Neural progenitor cell (in vitro differentiated cells): Measurements from ENCODE around the gene SCYL3. TPM values are rescaled to one million over a fixed set of nuclear protein-coding genes. Genes with fewer than 3 reads are reported as not detected.

Source experiments
- DNase-seq: peaks from one replicate; pipeline ENCODE4 v3.0.0-alpha.2; 2016; ENCODE audit warnings: low spot score
- H2AFZ ChIP-seq: fragments of 200-600 bp; sonication (generic); replicated peaks from 2 replicates; pipeline ENCODE4 v1.6.1; 2016; ENCODE audit warnings: antibody characterized with exemption
- H3F3A ChIP-seq: fragments of 200-600 bp; sonication (generic); 2 replicates; pipeline ENCODE4 v1.6.1; 2016; ENCODE audit warnings: antibody characterized with exemption, low read depth
- H3K27ac ChIP-seq: fragments of 200-600 bp; sonication (generic); 2 replicates; pipeline ENCODE4 v1.5.1; 2016; ENCODE audit warnings: mild to moderate bottlenecking
- H3K27me3 ChIP-seq: fragments of 200-600 bp; sonication (generic); 2 replicates; pipeline ENCODE4 v1.6.1; 2016; ENCODE audit warnings: mild to moderate bottlenecking, moderate library complexity
- H3K36me3 ChIP-seq: fragments of 200-600 bp; sonication (generic); 2 replicates; pipeline ENCODE4 v1.5.1; 2016
- H3K4me1 ChIP-seq: fragments of 200-600 bp; sonication (generic); 2 replicates; pipeline ENCODE4 v1.6.1; 2016; ENCODE audit warnings: mixed run types
- H3K4me2 ChIP-seq: fragments of 200-600 bp; sonication (generic); 2 replicates; pipeline ENCODE4 v1.6.1; 2016
- H3K4me3 ChIP-seq: fragments of 200-600 bp; sonication (generic); 2 replicates; pipeline ENCODE4 v1.5.1; 2016
- H3K79me2 ChIP-seq: fragments of 200-600 bp; sonication (generic); 2 replicates; pipeline ENCODE4 v1.6.1; 2016; ENCODE audit warnings: low read depth
- H3K9ac ChIP-seq: fragments of 200-600 bp; sonication (generic); 2 replicates; pipeline ENCODE4 v1.6.1; 2016
- H3K9me3 ChIP-seq: fragments of 200-600 bp; sonication (generic); 2 replicates; pipeline ENCODE4 v1.5.1; 2016; ENCODE audit warnings: low read depth
- H4K20me1 ChIP-seq: fragments of 200-600 bp; sonication (generic); 2 replicates; pipeline ENCODE4 v1.6.1; 2016; ENCODE audit warnings: low read depth
- H3K27ac Mint-ChIP-seq: 3 replicates; pipeline ENCODE4 v1.8.0; 2021; ENCODE audit warnings: mixed read lengths
- H3K27me3 Mint-ChIP-seq: 2 replicates; pipeline ENCODE4 v1.8.0; 2022; ENCODE audit warnings: low read depth, mild to moderate bottlenecking, inconsistent platforms, moderate library complexity, mixed read lengths; ENCODE audit not compliant: insufficient read depth
- H3K36me3 Mint-ChIP-seq: 3 replicates; pipeline ENCODE4 v1.8.0; 2021; ENCODE audit warnings: mixed read lengths
- H3K4me1 Mint-ChIP-seq: 3 replicates; pipeline ENCODE4 v1.8.0; 2021; ENCODE audit warnings: mixed read lengths
- H3K4me3 Mint-ChIP-seq: 3 replicates; pipeline ENCODE4 v1.8.0; 2021; ENCODE audit warnings: mild to moderate bottlenecking, moderate library complexity, mixed read lengths
- H3K9me3 Mint-ChIP-seq: 3 replicates; pipeline ENCODE4 v1.8.0; 2020; ENCODE audit warnings: mixed read lengths
- EZH2 ChIP-seq: fragments of 200-600 bp; sonication (generic); IDR thresholded peaks from 2 replicates; pipeline ENCODE4 v1.6.1; 2017; ENCODE audit warnings: antibody characterized with exemption, mild to moderate bottlenecking, moderate library complexity
- EZH2phosphoT487 ChIP-seq: fragments of 200-600 bp; sonication (generic); IDR thresholded peaks from 2 replicates; pipeline ENCODE4 v1.6.1; 2017; ENCODE audit warnings: antibody characterized with exemption
- small RNA-seq: library from RNA; depleted of rRNA; stranded (forward); fragments of <200 nt; gene quantifications from one replicate; pipeline ENCODE3, GENCODE V24; 2015
- total RNA-seq: library from RNA; depleted of rRNA; stranded (reverse); fragments of >200 nt; gene quantifications from 2 replicates; pipeline ENCODE4 v1.2.3, GENCODE V29; 2015; ENCODE audit warnings: low replicate concordance
- TF ChIP-seq, protein P1 (sequence below): fragments of 200-600 bp; sonication (generic); IDR thresholded peaks from 2 replicates; pipeline ENCODE4 v1.5.1; 2017; ENCODE audit warnings: antibody characterized with exemption, mild to moderate bottlenecking

SCYL3 gene
- total RNA-seq, 1 donor from 2014 or later = 12.8 TPM

GRCh38 chr1:169809370-169810095 lies 84.2 kb downstream of the SCYL3 start:
- H3K36me3 Mint-ChIP-seq = peaks cover 16% of the 10 kb centered on the region
- no peaks in the 10 kb centered on the region for H3K9me3 ChIP-seq
- peaks cover 9% of the 10 kb centered on the region for H3K36me3 ChIP-seq
- no peaks in the 10 kb centered on the region for H4K20me1 ChIP-seq
- no peaks in the 10 kb centered on the region for H3K27me3 ChIP-seq
- peak; percentile 48 for DNase-seq
- H3K9me3 Mint-ChIP-seq = no peaks in the 10 kb centered on the region
- no peak overlapping the region for H3K4me3 Mint-ChIP-seq
- H3K4me2 ChIP-seq = no peak overlapping the region
- H2AFZ ChIP-seq = no peak overlapping the region
- peaks cover 3% of the 10 kb centered on the region for H3K79me2 ChIP-seq
- H3K9ac ChIP-seq = no peak overlapping the region
- no peak for TF ChIP-seq EZH2
- TF ChIP-seq, protein P1, sequence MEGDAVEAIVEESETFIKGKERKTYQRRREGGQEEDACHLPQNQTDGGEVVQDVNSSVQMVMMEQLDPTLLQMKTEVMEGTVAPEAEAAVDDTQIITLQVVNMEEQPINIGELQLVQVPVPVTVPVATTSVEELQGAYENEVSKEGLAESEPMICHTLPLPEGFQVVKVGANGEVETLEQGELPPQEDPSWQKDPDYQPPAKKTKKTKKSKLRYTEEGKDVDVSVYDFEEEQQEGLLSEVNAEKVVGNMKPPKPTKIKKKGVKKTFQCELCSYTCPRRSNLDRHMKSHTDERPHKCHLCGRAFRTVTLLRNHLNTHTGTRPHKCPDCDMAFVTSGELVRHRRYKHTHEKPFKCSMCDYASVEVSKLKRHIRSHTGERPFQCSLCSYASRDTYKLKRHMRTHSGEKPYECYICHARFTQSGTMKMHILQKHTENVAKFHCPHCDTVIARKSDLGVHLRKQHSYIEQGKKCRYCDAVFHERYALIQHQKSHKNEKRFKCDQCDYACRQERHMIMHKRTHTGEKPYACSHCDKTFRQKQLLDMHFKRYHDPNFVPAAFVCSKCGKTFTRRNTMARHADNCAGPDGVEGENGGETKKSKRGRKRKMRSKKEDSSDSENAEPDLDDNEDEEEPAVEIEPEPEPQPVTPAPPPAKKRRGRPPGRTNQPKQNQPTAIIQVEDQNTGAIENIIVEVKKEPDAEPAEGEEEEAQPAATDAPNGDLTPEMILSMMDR = peak; percentile 70
- TF ChIP-seq EZH2phosphoT487 = no peak
- no peaks in the 10 kb centered on the region for H3F3A ChIP-seq
- no peaks in the 10 kb centered on the region for H3K4me1 Mint-ChIP-seq
- no peaks in the 10 kb centered on the region for H3K4me1 ChIP-seq
- no peaks in the 10 kb centered on the region for H3K27me3 Mint-ChIP-seq
- no peak overlapping the region for H3K27ac Mint-ChIP-seq
- H3K4me3 ChIP-seq = no peak overlapping the region
- no peak overlapping the region for H3K27ac ChIP-seq

DNA sequence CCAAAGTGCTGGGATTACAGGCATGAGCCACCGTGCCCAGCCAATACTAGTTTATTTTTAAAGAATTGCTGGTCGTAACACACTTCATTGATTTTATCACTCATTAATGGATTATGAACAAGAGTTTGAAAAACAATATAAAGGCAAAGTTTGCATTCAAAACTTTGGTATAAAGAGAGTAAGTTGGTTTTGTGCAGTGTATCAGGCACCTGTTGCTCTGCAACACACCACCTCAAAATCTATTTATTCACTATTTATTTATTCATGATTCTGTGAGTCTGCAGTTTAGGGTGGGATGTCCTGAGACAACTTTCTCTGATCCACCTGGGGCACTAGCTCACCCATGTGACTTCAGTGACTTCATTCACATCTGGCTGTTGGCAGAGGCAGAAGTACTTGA lies 88.8 kb downstream of the SCYL3 start:
- no peak overlapping the region for H3K9ac ChIP-seq
- Mint-ChIP-seq H3K27me3 (no peaks in the 10 kb centered on the region), H3K9me3 (no peaks in the 10 kb centered on the region), H3K4me3 (no peak overlapping the region), H3K36me3 (peaks cover 6% of the 10 kb centered on the region), H3K27ac (no peak overlapping the region), H3K4me1 (no peaks in the 10 kb centered on the region)
- no peaks in the 10 kb centered on the region for H3F3A ChIP-seq
- H3K79me2 ChIP-seq = peaks cover 7% of the 10 kb centered on the region
- no peak overlapping the region for H3K4me3 ChIP-seq
- H3K9me3 ChIP-seq = no peaks in the 10 kb centered on the region
- H3K27ac ChIP-seq = no peak overlapping the region
- TF ChIP-seq EZH2phosphoT487 = no peak
- TF ChIP-seq EZH2 = no peak
- TF ChIP-seq, protein P1 = no peak
- no peak overlapping the region for H2AFZ ChIP-seq
- no peak for DNase-seq
- no peak overlapping the region for H3K4me2 ChIP-seq
- H3K27me3 ChIP-seq = no peaks in the 10 kb centered on the region
- H3K36me3 ChIP-seq = peaks cover 11% of the 10 kb centered on the region
- no peaks in the 10 kb centered on the region for H3K4me1 ChIP-seq
- no peaks in the 10 kb centered on the region for H4K20me1 ChIP-seq

GRCh38 chr1:169802888-169803287 lies 90.8 kb downstream of the SCYL3 start:
- Mint-ChIP-seq H3K4me1 (no peaks in the 10 kb centered on the region), H3K4me3 (no peak overlapping the region), H3K9me3 (no peaks in the 10 kb centered on the region), H3K36me3 (peaks cover 6% of the 10 kb centered on the region), H3K27ac (no peak overlapping the region), H3K27me3 (no peaks in the 10 kb centered on the region)
- Histone ChIP-seq H3K9ac (no peak overlapping the region), H3K79me2 (peaks cover 27% of the 10 kb centered on the region), H2AFZ (no peak overlapping the region), H3K4me2 (no peak overlapping the region), H3K9me3 (no peaks in the 10 kb centered on the region), H3K4me3 (no peak overlapping the region), H3K4me1 (no peaks in the 10 kb centered on the region), H3F3A (no peaks in the 10 kb centered on the region), H4K20me1 (no peaks in the 10 kb centered on the region), H3K36me3 (peaks cover 11% of the 10 kb centered on the region), H3K27ac (no peak overlapping the region), H3K27me3 (no peaks in the 10 kb centered on the region)
- TF ChIP-seq, protein P1 = no peak
- TF ChIP-seq EZH2phosphoT487 (no peak), EZH2 (no peak)
- DNase-seq = no peak

Small RNA genes within 50 kb of the gene (small RNA-seq; reads per million reads assigned to genes)
- gene RN7SL333P = not detected

Other genes with a start within 250 kb of the SCYL3 start
- gene SELL, start 182.3 kb downstream of the SCYL3 start, total RNA-seq = not detected in 2 replicates
- not detected in 2 replicates for gene SELE, start 159.8 kb downstream of the SCYL3 start, total RNA-seq
- 13.3 and 24.2 TPM in 2 replicates for gene METTL18, start 99.0 kb downstream of the SCYL3 start, total RNA-seq
- gene KIFAP3, start 180.8 kb upstream of the SCYL3 start, total RNA-seq = 5.0 and 7.7 TPM in 2 replicates